HG02798 (cell line): ENCODE data around the gene SLC9A9.
A peak's percentile ranks its signal among the peaks of the same experiment; 100 is the strongest.

Source experiments
- ATAC-seq: cut with Tn5 transposase; IDR thresholded peaks from one replicate; pipeline ENCODE4 v1.9.1; 2021; ENCODE audit warnings: mild to moderate bottlenecking; ENCODE audit not compliant: unreplicated experiment, poor library complexity

The SLC9A9 gene

DNA sequence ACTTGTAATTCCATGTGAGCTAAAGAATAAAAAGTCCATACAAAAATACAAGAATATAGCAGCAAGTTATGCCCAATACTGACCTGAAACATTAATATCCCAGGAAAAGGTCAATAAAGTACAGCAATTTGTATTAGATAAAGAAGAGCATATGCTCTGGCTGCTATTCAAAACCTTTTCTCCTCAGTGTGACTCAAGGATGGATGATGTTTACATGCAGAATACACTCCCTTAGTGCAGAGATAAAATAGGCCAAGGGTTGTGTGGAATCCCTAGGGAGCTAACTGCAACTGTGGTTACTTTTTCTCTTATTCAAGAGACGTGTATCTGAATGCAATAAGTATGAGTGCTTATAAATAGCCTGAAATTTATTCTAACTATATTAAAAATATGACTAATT lies 78.7 kb downstream of the SLC9A9 start:
- no peak for ATAC-seq

- ATAC-seq: no peak
Observed at GRCh38 chr3:143764840-143765239, 83.4 kb downstream of the SLC9A9 start.

DNA sequence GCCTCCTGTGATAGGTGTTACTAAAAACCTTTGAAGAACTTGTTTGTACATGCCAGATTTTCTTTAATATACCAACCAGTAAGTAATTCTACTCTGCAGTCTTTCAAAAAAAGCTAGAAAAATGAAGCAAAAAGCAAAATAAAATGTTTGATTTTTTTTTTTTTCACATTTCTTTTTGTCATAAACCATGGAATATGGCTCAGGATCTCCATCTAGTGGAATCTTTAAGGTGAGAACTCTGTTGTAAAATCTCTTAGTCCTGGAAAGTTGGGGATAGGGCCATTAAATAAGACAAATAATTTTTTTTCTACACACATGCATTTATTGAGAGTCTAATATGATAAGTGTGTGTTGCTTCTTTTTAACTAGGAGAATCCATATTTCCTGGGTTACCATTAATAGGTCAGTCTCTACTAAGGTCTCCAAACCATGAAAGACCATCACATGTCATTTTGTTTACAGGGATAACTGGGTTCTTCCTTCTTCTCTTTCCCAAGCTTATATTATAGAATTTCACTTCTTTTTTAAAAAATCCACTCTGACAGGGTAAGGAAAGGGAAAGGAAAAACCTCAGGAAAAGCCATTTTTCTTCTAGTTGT lies 84.6 kb downstream of the SLC9A9 start:
- no peak for ATAC-seq

- ATAC-seq: no peak
Observed at GRCh38 chr3:143757691-143758090, 90.6 kb downstream of the SLC9A9 start.

DNA sequence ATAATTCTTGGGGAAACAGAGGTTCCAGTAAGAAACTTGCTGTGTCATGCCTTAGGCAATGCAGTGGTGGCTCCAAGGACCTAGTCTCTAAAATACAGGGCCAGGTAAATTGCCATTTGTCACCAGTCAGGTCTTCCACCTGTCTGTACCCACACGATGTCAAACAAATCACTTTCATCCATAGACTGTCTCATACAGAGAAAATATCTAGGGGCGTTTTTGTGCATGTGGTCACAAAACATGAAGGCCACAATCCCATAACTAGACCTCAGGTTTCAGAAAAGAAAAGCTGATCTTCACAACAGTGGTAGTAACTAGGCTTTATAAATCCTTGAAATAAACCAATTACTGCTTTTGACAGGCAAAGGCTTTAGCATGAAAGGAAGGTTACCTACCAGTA lies 92.3 kb downstream of the SLC9A9 start:
- no peak for ATAC-seq

GRCh38 chr3:143754090-143754489 lies 94.2 kb downstream of the SLC9A9 start:
- no peak for ATAC-seq

DNA sequence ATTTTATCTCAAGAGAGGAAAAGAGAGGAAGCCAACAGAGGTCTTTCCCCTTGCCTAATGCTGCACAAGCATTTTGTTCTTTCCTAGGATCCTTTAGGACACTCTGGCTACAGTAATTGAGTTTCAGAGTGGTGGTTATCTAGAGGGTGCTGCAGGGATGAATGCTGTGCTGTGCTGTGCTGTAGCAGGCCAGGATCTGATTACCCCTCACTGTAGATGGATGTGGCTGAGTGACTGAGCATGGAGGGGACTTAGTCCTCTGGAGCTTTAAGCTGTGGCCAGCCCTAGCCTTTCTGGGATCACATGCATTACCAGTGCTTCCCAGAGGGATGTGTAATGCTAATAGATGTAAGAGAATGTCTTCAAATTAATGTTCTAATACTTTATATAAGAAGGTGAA lies 94.8 kb downstream of the SLC9A9 start:
- ATAC-seq: no peak

DNA sequence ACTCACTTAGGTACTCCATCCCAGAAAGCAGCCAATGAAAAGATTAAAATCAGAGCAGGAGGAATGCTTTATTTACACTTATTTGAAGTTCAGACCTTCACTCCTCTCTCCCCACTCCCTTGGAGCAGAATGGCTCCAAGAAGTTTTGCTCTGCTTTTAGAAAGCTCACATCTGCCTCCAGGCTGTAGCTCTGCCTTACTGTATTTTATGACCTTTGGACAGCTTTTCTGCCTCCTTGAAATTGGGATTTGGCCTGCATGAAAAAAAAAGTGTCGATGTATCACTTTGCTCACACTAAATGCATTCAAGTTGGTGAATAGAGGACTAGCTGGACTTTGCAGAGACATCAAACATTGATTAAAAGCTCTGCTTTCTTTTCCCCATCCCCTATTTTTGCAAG lies 95.3 kb downstream of the SLC9A9 start:
- no peak for ATAC-seq

DNA sequence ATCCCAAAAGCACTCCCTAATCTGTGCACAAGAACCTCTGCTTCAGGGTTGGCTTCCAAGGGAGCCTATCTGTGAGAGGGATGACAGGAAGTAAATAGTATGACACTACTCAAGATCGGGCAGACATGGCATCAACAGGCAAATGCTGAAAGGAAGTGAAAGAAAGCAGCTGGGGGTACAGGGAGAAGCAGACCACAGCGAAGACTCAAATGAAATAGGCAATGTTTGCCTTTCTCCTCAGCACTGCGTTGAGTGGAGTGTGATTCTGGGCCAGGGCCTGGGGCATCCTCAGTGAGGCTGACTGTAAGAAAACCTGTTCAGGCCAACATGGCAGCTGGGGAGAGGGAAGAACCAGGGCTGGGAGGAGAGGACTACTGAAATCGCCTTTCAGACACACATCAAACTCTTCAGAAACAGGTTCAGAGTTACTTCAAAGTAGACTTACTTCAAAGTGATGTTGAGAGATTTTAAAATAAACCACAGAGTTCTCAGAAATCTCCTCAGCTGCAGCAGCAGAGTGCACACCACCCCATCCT lies 96.6 kb downstream of the SLC9A9 start:
- peak; percentile 82 for ATAC-seq

DNA sequence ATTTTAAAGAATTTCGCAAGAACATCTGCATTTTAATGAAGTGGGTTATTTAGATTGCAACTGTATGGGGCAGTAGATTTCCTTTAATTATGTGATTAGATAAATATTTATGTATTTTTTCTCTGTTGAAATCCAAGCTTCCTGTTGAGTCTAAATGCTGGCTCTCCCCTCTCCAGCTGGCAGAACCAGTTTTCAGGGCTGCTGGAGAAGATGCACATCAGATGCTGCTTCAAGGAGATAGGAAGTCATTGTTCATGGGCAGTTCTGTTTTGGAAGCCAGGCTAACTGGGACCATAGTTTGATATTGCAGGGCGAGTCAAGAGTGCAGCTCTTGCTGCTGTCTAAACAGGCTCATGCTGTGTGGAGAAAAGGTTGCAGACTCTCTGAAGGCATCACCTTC lies 97.4 kb downstream of the SLC9A9 start:
- no peak for ATAC-seq

- ATAC-seq: no peak
Observed at GRCh38 chr3:143749926-143750325, 98.3 kb downstream of the SLC9A9 start.

DNA sequence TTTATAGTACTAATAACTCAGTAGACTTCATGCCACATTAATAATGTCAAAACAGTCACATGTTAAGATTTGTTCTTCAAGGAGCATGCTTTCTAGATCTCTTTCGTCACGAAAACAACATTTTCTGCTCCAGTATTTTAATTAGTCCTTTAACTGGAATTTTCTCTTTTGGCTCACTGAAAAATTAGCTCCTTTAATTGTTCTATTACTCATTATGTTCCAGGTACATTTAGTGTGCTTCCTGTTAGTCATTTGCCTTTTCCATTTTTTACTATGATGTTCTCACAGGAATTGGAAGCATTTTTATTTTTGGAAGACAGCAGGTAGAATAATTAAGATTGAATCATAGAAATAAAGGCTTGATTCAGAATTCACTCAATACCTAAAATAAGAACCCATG lies 111.2 kb downstream of the SLC9A9 start:
- ATAC-seq: no peak

- ATAC-seq: no peak
Observed at GRCh38 chr3:143736205-143736997, 111.9 kb downstream of the SLC9A9 start.

GRCh38 chr3:143731776-143732175 lies 116.5 kb downstream of the SLC9A9 start:
- ATAC-seq: no peak

DNA sequence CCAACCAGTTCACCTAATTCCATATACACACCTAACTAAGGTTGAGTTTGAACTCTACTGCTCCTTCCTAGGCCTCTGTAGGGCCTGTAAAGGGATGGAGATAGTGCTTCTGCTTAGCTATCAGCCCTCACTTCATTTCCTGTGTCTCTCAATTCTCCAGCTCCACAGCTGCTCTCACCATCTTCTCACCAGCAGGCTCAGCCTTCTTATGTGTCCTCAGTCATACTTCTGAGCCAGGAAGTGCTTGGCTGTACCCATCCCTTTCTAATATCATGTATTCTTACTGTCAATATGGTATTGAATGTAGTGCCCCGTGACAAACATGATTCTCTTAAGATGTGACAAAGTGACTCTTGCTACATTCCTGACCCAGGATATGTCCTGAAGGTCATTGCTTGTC lies 116.9 kb downstream of the SLC9A9 start:
- no peak for ATAC-seq

DNA sequence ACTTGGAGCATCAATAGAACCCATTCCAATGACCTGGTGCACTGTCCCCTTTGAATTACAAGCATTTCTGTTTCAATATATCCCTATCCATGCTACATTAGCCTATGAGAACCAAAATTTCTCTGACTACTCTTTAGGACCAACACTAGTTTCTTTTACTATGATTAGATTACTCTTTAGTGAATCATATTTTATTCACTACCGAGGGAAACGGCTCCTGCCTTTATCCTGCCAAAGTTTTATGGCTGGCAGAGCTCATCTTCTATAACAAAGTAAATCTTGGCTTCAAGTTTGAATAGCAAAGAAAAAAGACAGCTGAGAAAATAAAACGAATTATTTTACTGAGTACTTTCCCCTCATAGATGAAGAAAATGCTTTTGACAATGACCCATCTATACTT lies 120.9 kb downstream of the SLC9A9 start:
- no peak for ATAC-seq

DNA sequence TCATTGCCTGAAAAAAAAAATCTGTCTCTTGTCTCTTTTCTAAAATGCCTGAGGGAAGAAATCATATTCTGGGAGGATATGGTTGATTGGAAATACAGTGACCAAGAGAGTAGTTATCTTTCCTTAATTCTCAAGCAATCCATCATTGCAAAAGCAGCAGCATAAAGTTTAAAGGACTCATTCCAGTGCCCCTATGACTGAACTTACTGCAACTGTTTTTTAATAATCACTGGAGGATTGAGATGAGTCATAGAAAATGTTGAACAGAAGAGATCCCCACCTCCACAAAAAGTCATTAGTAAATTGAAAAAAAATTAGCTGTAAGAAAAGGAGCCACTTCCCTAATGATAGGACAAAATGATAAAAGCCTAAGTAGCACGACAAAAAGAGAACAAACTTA lies 121.5 kb downstream of the SLC9A9 start:
- no peak for ATAC-seq

DNA sequence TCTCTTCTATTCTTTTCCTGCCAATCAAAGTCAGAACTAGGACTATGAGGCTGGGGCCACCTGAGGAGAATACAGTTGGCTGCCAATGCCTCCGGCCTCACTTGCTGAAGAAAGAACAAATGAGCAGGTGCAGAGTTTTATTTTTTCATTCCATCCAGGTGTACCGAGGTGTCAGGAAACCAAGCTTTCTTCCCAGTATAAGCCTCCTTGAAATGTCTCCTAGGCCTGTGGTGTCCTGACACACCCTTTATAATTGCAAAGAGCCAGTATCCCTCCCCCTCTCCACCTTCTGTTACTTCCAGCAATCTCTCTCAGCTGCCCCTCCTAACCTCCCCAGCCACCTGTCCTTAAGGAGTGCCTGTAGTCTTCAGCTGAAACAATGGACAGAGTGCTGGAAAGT lies 127.9 kb downstream of the SLC9A9 start:
- ATAC-seq: no peak

- ATAC-seq: no peak
Observed at GRCh38 chr3:143718463-143718862, 129.8 kb downstream of the SLC9A9 start.

DNA sequence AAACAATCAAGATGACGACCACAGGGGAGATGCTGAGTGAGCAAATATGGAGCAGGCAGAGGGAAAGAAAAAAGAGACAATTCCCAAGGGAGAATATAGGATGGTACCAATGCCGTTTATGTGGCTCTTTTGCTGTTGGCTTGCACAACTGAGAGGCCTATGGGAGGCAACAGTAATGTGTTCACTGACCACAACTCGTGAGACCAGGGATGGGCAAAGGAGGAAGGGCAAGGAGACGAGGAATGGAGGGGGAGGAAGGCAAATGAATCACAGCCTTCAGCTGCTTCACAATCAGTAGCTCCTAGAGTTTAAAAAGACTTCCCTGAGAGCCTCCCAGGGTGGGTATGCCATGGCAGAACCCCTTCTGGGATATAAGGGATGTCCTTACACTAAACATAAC lies 131.5 kb downstream of the SLC9A9 start:
- no peak for ATAC-seq

DNA sequence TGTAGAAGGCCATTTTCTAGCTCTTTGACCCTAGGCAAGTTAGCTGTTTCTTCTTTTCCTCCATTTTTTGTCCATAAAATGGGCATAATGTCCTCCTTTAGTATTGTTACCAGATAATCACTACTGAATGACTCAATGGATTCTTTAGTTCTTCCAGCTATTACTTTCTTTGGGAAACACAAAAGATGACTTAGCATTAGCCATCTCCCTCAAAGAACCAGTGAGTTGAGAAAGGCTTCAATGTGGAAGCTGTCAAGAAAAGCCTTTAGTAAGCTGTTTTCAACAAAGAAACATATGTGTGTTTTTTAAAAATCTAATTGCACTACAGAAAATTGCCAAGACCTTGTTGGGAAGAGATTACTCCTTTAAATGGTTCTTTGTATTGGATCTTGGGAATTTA lies 135.7 kb downstream of the SLC9A9 start:
- ATAC-seq: no peak

- ATAC-seq: no peak
Observed at GRCh38 chr3:143707848-143708247, 140.4 kb downstream of the SLC9A9 start.
